Natural killer cell (primary cell): Measurements from ENCODE around the gene SLC6A17. TPM values are rescaled to one million over a fixed set of nuclear protein-coding genes. Genes with fewer than 3 reads are reported as not detected.

Experiments used
- ATAC-seq, 3 donors: fragments of 150-1000 bp in 2 of 3; fragments of 200-7000 bp in 1 of 3; cut with Tn5 transposase; 1 replicate in 1 of 3; 2 replicates in 2 of 3; pipeline ENCODE4 v1.10.0; 2021; ENCODE audit warnings: mild to moderate bottlenecking in 2 of 3, moderate library complexity in 2 of 3
- DNase-seq, 2 donors: peaks; one replicate each; pipeline versions ENCODE4 v3.0.0 to v3.0.0-alpha.2; 2013 to 2021; ENCODE audit warnings: mixed read lengths in 1 of 2
- H3K27ac ChIP-seq: one replicate; pipeline ENCODE4 v1.5.1; 2013; ENCODE audit warnings: mild to moderate bottlenecking, low read length
- H3K27me3 ChIP-seq: one replicate; pipeline ENCODE4 v1.6.1; 2013; ENCODE audit warnings: low read length; ENCODE audit not compliant: control insufficient read depth, insufficient read depth
- H3K36me3 ChIP-seq: one replicate; pipeline ENCODE4 v1.6.1; 2013; ENCODE audit warnings: low read length; ENCODE audit not compliant: control insufficient read depth, insufficient read depth
- H3K4me1 ChIP-seq: one replicate; pipeline ENCODE4 v1.6.1; 2013; ENCODE audit warnings: low read length; ENCODE audit not compliant: control insufficient read depth, insufficient read depth
- H3K4me3 ChIP-seq: one replicate; pipeline ENCODE4 v1.5.1; 2013; ENCODE audit warnings: low read length
- H3K9me3 ChIP-seq: one replicate; pipeline ENCODE4 v1.6.1; 2013; ENCODE audit warnings: low read length; ENCODE audit not compliant: control insufficient read depth, insufficient read depth
- H3K27ac Mint-ChIP-seq, 2 donors: one replicate each; pipeline ENCODE4 v1.8.0; 2022; ENCODE audit warnings: mild to moderate bottlenecking in 2 of 2, mixed read lengths in 2 of 2, moderate library complexity in 1 of 2
- H3K27me3 Mint-ChIP-seq, 2 donors: one replicate each; pipeline ENCODE4 v1.8.0; 2022; ENCODE audit warnings: low read depth in 2 of 2, mixed read lengths in 2 of 2
- H3K36me3 Mint-ChIP-seq: one replicate; pipeline ENCODE4 v1.8.0; 2022; ENCODE audit warnings: mixed read lengths
- H3K4me1 Mint-ChIP-seq, 2 donors: one replicate each; pipeline ENCODE4 v1.8.0; 2022; ENCODE audit warnings: mixed read lengths in 2 of 2
- H3K4me3 Mint-ChIP-seq: one replicate; pipeline ENCODE4 v1.8.0; 2022; ENCODE audit warnings: mild to moderate bottlenecking, moderate library complexity, mixed read lengths
- H3K9me3 Mint-ChIP-seq, 2 donors: one replicate each; pipeline ENCODE4 v1.8.0; 2022; ENCODE audit warnings: mixed read lengths in 2 of 2
- WGBS: methylation state at CpG from one replicate; pipeline ENCODE4 v1.1.7; 2013; ENCODE audit warnings: missing lambda C conversion rate; ENCODE audit not compliant: insufficient coverage; 5-methylcytosine and 5-hydroxymethylcytosine counted together
- intact Hi-C: fragments of 100-400 bp; cut with micrococcal nuclease; formaldehyde crosslinking; loops from one replicate; pipeline ENCODE4 v1.14.2; 2022
- total RNA-seq, 4 donors: library from RNA; stranded (reverse); fragments of 120-200 nt in 1 of 4; gene quantifications; one replicate each; pipeline versions ENCODE4 v1.2.3 to v1.2.4, GENCODE V29; 2013 to 2022
- TF ChIP-seq, protein P1 (sequence below): fragments of 200-600 bp; IDR thresholded peaks from one replicate; pipeline ENCODE4 v1.8.0; 2022; ENCODE audit warnings: antibody characterized with exemption

SLC6A17 gene
- total RNA-seq, 3 donors from 2014 or later (not counting 1 experiment from before 2014, with no cell fraction given): not detected

DNA sequence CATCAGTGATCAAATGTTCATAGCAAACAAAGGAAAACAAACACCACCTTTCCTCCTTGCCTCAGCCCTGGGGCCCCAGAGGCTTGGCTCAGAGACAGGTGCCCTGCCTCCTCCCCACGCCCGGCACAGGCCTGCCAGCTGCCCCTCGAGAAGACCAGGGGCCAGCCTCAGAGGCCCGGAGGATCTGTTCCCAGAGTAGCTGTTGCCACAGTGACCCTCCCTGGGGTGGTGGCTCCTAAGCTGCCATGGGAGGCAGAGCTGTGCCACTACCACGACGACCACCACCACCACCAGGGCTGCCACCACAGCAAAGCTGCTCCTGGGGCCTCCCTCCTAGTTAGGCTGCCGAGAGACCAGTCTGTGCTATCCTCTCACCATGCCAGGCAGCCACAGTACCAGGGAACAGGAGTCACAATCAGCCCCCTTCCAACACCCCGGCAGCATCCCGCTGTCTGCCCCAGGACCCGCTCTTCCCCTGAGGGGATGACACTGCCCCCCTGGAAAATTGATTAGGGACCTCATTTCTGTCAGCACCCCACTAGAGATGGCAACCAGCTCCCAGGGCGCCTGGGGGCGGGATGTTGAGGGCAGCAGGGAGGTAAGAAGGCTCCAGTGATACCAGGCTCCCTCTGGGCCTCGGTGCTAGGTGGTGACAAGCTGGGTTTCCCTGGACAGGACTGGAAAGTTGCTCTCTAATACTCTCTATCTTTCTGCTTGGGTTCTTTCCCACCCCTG, 90.3 kb downstream of the SLC6A17 start:
- no peaks in the 10 kb centered on the region for H3K9me3 Mint-ChIP-seq
- peaks cover 5 to 22% of the 10 kb centered on the region in 2 donors for H3K27me3 Mint-ChIP-seq
- DNase-seq: no peak
- H3K27me3 ChIP-seq: no peaks in the 10 kb centered on the region
- H3K27ac ChIP-seq: no peak overlapping the region
- no peak overlapping the region for H3K4me3 Mint-ChIP-seq
- TF ChIP-seq, protein P1, sequence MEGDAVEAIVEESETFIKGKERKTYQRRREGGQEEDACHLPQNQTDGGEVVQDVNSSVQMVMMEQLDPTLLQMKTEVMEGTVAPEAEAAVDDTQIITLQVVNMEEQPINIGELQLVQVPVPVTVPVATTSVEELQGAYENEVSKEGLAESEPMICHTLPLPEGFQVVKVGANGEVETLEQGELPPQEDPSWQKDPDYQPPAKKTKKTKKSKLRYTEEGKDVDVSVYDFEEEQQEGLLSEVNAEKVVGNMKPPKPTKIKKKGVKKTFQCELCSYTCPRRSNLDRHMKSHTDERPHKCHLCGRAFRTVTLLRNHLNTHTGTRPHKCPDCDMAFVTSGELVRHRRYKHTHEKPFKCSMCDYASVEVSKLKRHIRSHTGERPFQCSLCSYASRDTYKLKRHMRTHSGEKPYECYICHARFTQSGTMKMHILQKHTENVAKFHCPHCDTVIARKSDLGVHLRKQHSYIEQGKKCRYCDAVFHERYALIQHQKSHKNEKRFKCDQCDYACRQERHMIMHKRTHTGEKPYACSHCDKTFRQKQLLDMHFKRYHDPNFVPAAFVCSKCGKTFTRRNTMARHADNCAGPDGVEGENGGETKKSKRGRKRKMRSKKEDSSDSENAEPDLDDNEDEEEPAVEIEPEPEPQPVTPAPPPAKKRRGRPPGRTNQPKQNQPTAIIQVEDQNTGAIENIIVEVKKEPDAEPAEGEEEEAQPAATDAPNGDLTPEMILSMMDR: no peak
- H3K27ac Mint-ChIP-seq: no peak overlapping the region
- WGBS: 86% methylated on average over 13 of the region's 13 CpGs
- H3K4me3 ChIP-seq: no peak overlapping the region
- H3K9me3 ChIP-seq: no peaks in the 10 kb centered on the region
- H3K4me1 Mint-ChIP-seq: no peaks in the 10 kb centered on the region
- intact Hi-C loops: no loop called here
- peaks cover 8% of the 10 kb centered on the region for H3K4me1 ChIP-seq
- H3K36me3 Mint-ChIP-seq: no peaks in the 10 kb centered on the region
- no peaks in the 10 kb centered on the region for H3K36me3 ChIP-seq
- no peak for ATAC-seq

DNA sequence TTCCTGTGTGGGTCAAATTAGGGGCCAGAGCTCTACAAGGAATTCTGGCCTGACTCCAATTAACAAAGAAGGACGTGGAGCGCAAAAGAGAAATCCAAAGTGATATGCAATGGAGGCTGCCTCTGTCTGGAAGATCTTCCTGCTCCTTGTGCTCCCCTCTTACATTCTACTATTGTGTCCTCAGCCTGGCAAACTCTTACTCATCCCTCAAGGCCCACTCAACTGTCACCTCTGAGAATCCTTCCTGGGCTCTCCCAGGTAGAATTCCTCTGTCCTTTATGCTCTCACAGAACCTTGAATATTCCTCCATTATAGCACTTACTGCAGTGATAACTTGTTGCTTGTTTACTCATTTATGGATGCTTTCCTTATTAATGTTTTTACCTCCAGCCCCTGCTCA, 91.2 kb downstream of the SLC6A17 start:
- TF ChIP-seq, protein P1: no peak
- no peaks in the 10 kb centered on the region for H3K36me3 Mint-ChIP-seq
- Histone ChIP-seq H3K27me3 (no peaks in the 10 kb centered on the region), H3K9me3 (no peaks in the 10 kb centered on the region), H3K4me3 (no peak overlapping the region), H3K27ac (no peak overlapping the region), H3K36me3 (no peaks in the 10 kb centered on the region), H3K4me1 (peaks cover 8% of the 10 kb centered on the region)
- H3K27me3 Mint-ChIP-seq: peaks cover 5 to 29% of the 10 kb centered on the region in 2 donors
- intact Hi-C loops: no loop called here
- DNase-seq (no peak), ATAC-seq (no peak)
- no peaks in the 10 kb centered on the region for H3K9me3 Mint-ChIP-seq
- no peak overlapping the region for H3K27ac Mint-ChIP-seq
- H3K4me1 Mint-ChIP-seq: no peaks in the 10 kb centered on the region
- no peak overlapping the region for H3K4me3 Mint-ChIP-seq
- 69% methylated on average over 2 of the region's 2 CpGs for WGBS

DNA sequence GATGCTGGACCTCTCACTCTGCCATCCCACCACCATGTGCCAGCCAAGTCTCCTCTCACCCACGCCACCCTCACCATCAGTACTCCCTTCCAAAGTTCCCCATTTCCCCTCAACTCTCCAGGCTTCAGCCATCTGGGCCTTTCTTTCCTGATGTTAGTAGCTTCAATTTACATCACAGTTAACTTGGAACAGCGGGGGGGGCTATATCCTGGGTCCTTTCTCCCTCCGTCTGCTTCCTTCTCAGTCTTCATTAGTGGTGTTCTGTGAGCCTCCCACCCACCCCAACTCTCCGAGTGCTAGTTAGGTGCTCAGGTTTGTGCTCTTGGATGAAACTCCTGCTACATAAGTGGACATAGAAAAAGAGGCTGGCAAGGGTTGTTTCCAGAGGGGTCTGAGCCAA, 91.8 kb downstream of the SLC6A17 start:
- Histone ChIP-seq H3K36me3 (no peaks in the 10 kb centered on the region), H3K27me3 (no peaks in the 10 kb centered on the region), H3K27ac (no peak overlapping the region), H3K4me1 (peaks cover 8% of the 10 kb centered on the region), H3K4me3 (no peak overlapping the region), H3K9me3 (no peaks in the 10 kb centered on the region)
- TF ChIP-seq, protein P1: no peak
- intact Hi-C loops: no loop called here
- Mint-ChIP-seq H3K9me3 (no peaks in the 10 kb centered on the region), H3K36me3 (no peaks in the 10 kb centered on the region), H3K4me1 (no peaks in the 10 kb centered on the region), H3K27me3 (peaks cover 8 to 35% of the 10 kb centered on the region in 2 donors), H3K4me3 (no peak overlapping the region), H3K27ac (no peak overlapping the region)
- DNase-seq (no peak), ATAC-seq (no peak)
- WGBS: 91% methylated on average over 3 of the region's 4 CpGs

DNA sequence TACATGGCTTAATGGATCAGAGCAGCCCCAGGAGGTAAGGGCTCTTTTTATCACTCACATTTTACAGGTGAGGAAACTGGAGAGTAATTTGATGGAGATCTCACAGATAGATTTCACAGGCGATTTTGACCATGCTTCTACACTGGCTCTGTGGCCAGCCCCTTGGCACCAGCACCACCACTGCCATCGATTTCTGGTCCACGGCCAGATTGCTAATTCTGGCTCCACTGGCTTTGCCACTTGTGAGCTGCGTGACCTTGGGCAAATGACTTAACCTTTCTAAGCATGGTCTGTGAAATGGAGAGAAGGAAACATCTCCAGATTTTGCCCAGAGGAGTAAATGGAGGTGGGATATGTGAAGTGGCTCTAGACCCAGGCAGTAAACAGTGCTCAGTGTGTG, 92.4 kb downstream of the SLC6A17 start:
- Mint-ChIP-seq H3K36me3 (no peaks in the 10 kb centered on the region), H3K27me3 (peaks cover 8 to 36% of the 10 kb centered on the region in 2 donors), H3K4me3 (no peak overlapping the region), H3K9me3 (no peaks in the 10 kb centered on the region), H3K27ac (no peak overlapping the region), H3K4me1 (no peaks in the 10 kb centered on the region)
- DNase-seq: no peak
- no peak overlapping the region for H3K4me3 ChIP-seq
- peaks cover 8% of the 10 kb centered on the region for H3K4me1 ChIP-seq
- no peak overlapping the region for H3K27ac ChIP-seq
- TF ChIP-seq, protein P1: no peak
- ATAC-seq: no peak
- H3K9me3 ChIP-seq: no peaks in the 10 kb centered on the region
- no peaks in the 10 kb centered on the region for H3K27me3 ChIP-seq
- intact Hi-C loops: no loop called here
- WGBS: 91% methylated on average over 4 of the region's 4 CpGs
- H3K36me3 ChIP-seq: no peaks in the 10 kb centered on the region
